SK-N-DZ (cell line): ENCODE data around the gene MRPS34.

Experiments
- DNase-seq: peaks from one replicate; pipeline ENCODE4 v3.0.0-alpha.2; 2015; ENCODE audit warnings: low spot score
- small RNA-seq, 2 experiments: library from RNA; depleted of rRNA; stranded (forward); fragments of <200 nt; gene quantifications; one replicate each; pipeline ENCODE3, GENCODE V24; 2014

MRPS34 gene

DNA sequence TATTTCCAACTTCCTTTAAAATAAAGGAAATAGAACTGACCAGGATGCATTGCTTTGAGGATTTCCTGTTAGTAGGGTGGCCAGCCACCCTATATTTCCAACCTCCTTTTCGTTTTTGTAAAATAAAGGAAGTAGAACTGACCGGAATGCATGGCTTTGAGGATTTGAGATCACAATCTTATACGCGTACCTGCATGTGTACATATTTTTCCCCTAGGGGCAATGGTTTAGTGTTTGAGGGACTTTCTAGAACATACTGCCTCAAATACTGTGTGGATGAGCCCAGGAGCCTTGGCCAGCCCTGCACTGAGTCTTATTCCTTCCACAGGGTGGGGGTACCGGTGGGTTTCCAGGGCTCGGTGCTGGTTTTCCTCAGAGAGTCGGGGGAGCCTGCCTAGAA, 41.3 kb downstream of the MRPS34 start:
- no peak for DNase-seq

- no peak for DNase-seq
Observed at GRCh38 chr16:1731073-1731472, 41.9 kb downstream of the MRPS34 start.

DNA sequence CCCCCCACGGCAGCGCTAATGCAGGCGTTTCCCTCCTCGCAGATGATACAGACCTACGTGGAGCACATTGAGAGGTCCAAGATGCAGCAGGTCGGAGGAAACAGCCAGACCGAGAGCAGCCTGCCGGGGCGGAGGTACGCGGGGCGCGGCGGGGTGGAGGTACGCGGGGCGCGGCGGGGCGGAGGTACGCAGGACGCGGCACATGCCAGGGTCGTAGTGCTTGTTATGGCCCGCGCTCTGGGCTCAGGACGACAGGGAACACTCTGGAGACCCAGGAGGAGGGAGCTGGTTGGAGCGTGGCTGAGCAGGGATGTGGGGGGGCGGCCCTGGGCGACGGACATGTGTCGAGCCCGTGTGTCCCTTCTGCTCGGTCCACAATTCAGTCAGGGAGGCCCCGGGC, 43.5 kb downstream of the MRPS34 start:
- no peak for DNase-seq

GRCh38 chr16:1729026-1729425, 43.9 kb downstream of the MRPS34 start:
- DNase-seq = no peak

DNA sequence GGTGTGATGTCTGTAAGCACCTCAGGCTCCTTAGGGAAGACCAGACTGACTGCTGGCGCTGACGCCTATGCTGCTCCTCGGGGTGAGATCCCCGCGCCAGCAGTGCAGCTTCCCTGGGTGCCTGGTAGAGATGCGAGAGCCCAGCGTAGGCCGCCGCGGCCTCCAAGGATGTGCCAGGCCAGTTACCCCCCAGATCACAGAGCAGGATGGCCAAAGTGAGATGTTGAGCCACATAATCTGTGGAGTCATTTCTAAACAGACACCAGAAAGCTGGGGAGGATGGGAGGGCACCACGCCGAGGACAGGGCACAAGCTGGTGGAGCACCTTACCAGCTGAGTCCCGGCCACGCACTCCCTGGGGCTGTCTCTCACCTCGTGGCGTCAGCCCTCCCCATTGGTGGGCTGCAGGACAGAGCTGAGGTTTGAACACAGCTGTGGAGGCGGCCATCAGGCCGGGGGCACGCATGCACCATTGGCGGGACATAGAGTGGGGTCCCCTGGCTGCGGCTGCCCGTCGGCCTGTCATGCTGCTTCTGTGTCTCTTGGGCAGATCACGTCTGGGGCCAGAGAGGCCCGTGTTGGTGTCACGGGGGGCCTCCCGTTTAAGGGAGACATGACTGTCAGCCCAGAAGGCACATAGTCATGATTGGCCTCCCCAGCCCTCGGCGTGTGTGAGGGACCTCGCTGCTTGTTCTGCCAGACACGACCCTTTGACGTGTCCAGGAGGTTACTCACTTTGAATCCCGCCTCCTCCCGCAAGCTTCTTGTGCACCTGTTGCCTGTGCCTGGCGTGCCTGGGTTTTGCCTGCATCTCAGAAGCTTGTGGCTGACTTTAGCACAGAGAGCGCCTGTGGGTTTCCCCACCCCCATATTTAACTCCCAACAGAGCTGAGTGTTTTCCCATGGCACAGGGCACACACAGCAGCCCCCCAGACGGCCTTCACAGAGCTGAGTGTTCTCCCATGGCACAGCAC, 45.0 kb downstream of the MRPS34 start:
- DNase-seq = no peak

DNA sequence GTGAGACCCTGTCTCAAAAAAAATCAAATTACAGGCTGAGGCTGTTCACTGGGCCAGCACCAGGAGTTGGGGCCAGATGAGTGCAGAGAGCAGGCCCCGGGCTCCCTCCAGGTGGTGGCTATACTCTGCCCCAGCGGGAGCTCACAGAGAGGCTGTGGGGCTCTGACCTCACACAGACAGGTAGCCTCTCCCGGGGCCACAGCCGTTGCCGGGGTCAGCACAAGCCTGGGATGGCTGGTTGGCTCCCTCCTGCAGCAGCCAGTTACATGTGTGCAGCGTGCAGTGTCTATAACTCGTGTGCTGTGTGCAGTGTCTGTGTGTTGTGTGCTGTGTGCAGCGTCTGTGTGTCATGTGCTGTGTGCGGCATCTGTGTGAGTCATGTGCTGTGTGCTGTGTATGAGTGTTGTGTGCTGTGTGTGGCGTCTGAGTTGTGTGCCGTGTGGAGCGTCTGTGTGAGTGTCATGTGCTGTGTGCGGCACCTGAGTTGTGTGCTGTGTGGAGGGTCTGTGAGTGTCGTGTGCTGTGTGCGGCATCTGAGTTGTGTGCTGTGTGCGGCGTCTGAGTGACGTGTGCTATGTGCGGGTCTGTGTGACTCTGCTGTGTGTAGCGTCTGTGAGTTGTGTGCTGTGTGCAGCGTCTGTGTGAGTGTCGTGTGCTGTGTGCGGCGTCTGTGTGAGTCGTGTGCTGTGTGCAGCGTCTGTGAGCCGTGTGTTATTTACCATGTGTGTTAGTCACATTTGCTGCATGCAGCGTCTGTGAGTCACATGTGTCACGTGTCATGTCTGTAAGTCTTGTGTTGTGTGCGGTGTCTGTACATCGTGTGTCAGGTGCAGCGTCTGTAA, 46.1 kb downstream of the MRPS34 start:
- DNase-seq = no peak

DNA sequence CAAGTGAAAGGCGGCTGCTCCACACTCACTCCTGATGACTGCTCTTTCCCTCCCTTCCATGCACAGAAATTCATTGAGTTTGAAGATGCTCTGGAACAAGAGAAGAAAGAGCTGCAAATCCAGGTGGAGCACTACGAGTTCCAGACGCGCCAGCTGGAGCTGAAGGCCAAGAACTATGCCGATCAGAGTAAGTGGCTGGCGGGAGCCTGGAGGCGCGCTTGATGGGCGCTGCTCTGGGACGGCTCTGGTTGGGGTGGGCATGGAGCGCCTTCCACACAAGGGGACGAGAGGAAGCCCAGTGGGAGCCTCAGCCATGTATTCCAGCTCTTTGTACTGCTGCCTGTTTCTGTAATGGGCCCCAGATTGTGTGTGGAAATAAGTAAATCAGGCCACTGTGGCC, 48.4 kb downstream of the MRPS34 start:
- no peak for DNase-seq

DNA sequence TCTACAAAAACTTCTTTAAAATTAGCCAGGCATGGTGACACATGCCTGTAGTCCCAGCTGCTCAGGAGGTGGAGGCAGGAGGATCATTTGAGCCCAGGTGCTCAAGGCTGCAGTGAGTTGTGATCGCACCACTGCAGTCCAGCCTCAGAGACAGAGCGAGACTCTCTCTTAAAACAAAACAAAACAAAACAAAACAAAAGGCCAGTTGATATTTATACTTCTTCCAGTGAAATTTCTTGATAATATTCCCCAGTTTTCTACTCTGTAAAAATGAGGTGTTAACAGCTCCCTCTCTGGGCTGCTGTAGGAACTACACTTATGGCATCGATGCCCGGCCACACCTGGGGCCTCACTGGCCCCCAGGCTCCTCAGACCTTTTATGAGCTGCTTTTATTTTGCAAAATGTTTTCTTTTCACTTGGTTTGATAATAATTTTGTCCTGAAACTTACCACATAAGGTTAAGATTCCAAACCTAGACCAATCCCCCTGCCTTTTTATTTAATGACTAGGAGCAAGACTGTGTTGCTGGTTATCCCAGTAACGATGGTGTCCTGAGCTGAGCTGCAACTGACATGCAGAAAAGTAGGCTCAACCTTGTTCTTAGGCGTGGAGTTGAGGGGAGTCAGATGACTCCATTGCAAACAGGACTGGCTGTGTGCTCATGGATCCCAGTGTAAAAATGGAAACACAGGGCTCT, 49.3 kb downstream of the MRPS34 start:
- DNase-seq = peak; percentile 23

Small RNA genes lying within 50 kb of the gene (small RNA-seq; reads per million reads assigned to genes)
- 0 reads per million in 2 experiments for gene MIR3177
